HepG2 (cell line): Measurements from ENCODE around the gene MTCL1. TPM values are rescaled to one million over a fixed set of nuclear protein-coding genes. Genes with fewer than 3 reads are reported as not detected.

ENCODE experiments used
- CHD2 ChIP-seq: IDR thresholded peaks from 2 replicates; pipeline ENCODE4 v1.6.1; 2011; ENCODE audit warnings: low read depth, low read length, improper control_type of control experiment
- JDP2 ChIP-seq: sonication (generic); formaldehyde crosslinking; IDR thresholded peaks from 2 replicates; pipeline ENCODE4 v1.8.1; 2022; ENCODE audit warnings: missing genetic modification reagents, borderline replicate concordance
- SMYD3 ChIP-seq: sonication (generic); formaldehyde crosslinking; IDR thresholded peaks from 2 replicates; pipeline ENCODE4 v1.8.1; 2023; ENCODE audit warnings: mild to moderate bottlenecking, missing genetic modification reagents
- XRCC5 ChIP-seq: fragments of 200-400 bp; formaldehyde crosslinking; optimal IDR thresholded peaks from 2 replicates; pipeline ENCODE3; 2017; ENCODE audit warnings: mild to moderate bottlenecking, low read length
- ZBTB7B ChIP-seq: sonication (generic); formaldehyde crosslinking; IDR thresholded peaks from 2 replicates; pipeline ENCODE4 v1.4.0; 2020; ENCODE audit warnings: missing genetic modification reagents
- ZNF558 ChIP-seq: sonication (generic); formaldehyde crosslinking; IDR thresholded peaks from 2 replicates; pipeline ENCODE4 v1.9.0; 2022; ENCODE audit warnings: mild to moderate bottlenecking, missing genetic modification reagents, borderline replicate concordance
- ZNF570 ChIP-seq: sonication (generic); formaldehyde crosslinking; IDR thresholded peaks from 2 replicates; pipeline ENCODE4 v1.4.0; 2020; ENCODE audit warnings: mild to moderate bottlenecking, missing genetic modification reagents, borderline replicate concordance
- polyA plus RNA-seq, 8 experiments: library from polyadenylated mRNA; depleted of rRNA in 3 of 8; stranded (reverse) in 7 of 8; unstranded in 1 of 8; fragments of >200 nt; fragmentation: Illumina TruSeq in 4 of 8; extraction: Trizol in 4 of 8; gene quantifications; 2 replicates each; pipeline versions ENCODE4 v1.2.1 to v1.2.3, GENCODE V29; 2011 to 2016; ENCODE audit warnings: low read depth in 4 of 8, missing spikeins in 1 of 8, mixed read lengths in 1 of 8; ENCODE audit not compliant: insufficient read depth in 1 of 8
- total RNA-seq, 5 experiments: library from RNA; depleted of rRNA; stranded (reverse); fragments of >200 nt; fragmentation: Illumina TruSeq; extraction: Trizol; gene quantifications; 2 replicates each; pipeline ENCODE4 v1.2.3, GENCODE V29; 2016; ENCODE audit warnings: low read depth in 1 of 5
- TF ChIP-seq, protein P1 (sequence below): sonication (generic); formaldehyde crosslinking; conservative IDR thresholded peaks from 2 replicates; pipeline ENCODE4 v1.4.0; 2020; ENCODE audit warnings: missing genetic modification reagents
- TF ChIP-seq, protein P2 (sequence below): sonication (generic); formaldehyde crosslinking; IDR thresholded peaks from 2 replicates; pipeline ENCODE4 v1.4.0; 2020; ENCODE audit warnings: missing genetic modification reagents, borderline replicate concordance

MTCL1 gene
- total and polyA plus RNA-seq, 2 of the 13 experiments (the other 11 are each of a cell fraction or from before 2014, with no cell fraction given): 3.1 to 3.2 TPM

DNA sequence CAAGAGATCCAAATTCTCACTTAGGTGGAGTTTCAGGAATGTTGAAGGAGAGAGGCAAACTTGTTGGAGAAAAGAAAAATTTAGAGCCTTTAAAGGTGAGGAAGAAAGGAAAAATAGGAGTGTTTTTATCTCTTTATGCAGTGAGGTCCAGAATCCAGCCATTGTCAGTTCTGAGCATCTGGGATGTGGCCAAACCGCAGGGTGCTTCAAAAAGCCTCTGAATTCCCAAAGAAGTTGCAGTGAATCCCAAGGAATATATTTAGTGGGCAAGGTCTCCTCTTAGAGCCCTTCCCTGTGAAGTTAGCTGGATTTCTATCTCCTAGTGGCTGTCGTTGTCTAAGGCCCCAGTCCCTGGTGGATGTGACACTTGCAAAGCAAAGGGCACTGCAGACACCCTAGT is 51.2 kb downstream of the MTCL1 start (continued):
- TF ChIP-seq CHD2: no peak
- no peak for TF ChIP-seq SMYD3 (CRISPR knock-in tag)
- TF ChIP-seq ZNF558: no peak
- TF ChIP-seq ZNF570 (CRISPR knock-in tag): no peak
- TF ChIP-seq, protein P1, sequence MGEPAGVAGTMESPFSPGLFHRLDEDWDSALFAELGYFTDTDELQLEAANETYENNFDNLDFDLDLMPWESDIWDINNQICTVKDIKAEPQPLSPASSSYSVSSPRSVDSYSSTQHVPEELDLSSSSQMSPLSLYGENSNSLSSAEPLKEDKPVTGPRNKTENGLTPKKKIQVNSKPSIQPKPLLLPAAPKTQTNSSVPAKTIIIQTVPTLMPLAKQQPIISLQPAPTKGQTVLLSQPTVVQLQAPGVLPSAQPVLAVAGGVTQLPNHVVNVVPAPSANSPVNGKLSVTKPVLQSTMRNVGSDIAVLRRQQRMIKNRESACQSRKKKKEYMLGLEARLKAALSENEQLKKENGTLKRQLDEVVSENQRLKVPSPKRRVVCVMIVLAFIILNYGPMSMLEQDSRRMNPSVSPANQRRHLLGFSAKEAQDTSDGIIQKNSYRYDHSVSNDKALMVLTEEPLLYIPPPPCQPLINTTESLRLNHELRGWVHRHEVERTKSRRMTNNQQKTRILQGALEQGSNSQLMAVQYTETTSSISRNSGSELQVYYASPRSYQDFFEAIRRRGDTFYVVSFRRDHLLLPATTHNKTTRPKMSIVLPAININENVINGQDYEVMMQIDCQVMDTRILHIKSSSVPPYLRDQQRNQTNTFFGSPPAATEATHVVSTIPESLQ (CRISPR knock-in tag): no peak
- TF ChIP-seq XRCC5: no peak
- TF ChIP-seq, protein P2, sequence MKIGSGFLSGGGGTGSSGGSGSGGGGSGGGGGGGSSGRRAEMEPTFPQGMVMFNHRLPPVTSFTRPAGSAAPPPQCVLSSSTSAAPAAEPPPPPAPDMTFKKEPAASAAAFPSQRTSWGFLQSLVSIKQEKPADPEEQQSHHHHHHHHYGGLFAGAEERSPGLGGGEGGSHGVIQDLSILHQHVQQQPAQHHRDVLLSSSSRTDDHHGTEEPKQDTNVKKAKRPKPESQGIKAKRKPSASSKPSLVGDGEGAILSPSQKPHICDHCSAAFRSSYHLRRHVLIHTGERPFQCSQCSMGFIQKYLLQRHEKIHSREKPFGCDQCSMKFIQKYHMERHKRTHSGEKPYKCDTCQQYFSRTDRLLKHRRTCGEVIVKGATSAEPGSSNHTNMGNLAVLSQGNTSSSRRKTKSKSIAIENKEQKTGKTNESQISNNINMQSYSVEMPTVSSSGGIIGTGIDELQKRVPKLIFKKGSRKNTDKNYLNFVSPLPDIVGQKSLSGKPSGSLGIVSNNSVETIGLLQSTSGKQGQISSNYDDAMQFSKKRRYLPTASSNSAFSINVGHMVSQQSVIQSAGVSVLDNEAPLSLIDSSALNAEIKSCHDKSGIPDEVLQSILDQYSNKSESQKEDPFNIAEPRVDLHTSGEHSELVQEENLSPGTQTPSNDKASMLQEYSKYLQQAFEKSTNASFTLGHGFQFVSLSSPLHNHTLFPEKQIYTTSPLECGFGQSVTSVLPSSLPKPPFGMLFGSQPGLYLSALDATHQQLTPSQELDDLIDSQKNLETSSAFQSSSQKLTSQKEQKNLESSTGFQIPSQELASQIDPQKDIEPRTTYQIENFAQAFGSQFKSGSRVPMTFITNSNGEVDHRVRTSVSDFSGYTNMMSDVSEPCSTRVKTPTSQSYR (CRISPR knock-in tag): no peak
- TF ChIP-seq ZBTB7B (CRISPR knock-in tag): no peak
- no peak for TF ChIP-seq JDP2 (CRISPR knock-in tag)
